ENCODE results near the gene ZC3H12C.
"Not testable (repeated sequence)": the region's sequence is repeated elsewhere in the genome, so short reads cannot be mapped to it uniquely, and the experiment has no call there.

The ZC3H12C gene

DNA sequence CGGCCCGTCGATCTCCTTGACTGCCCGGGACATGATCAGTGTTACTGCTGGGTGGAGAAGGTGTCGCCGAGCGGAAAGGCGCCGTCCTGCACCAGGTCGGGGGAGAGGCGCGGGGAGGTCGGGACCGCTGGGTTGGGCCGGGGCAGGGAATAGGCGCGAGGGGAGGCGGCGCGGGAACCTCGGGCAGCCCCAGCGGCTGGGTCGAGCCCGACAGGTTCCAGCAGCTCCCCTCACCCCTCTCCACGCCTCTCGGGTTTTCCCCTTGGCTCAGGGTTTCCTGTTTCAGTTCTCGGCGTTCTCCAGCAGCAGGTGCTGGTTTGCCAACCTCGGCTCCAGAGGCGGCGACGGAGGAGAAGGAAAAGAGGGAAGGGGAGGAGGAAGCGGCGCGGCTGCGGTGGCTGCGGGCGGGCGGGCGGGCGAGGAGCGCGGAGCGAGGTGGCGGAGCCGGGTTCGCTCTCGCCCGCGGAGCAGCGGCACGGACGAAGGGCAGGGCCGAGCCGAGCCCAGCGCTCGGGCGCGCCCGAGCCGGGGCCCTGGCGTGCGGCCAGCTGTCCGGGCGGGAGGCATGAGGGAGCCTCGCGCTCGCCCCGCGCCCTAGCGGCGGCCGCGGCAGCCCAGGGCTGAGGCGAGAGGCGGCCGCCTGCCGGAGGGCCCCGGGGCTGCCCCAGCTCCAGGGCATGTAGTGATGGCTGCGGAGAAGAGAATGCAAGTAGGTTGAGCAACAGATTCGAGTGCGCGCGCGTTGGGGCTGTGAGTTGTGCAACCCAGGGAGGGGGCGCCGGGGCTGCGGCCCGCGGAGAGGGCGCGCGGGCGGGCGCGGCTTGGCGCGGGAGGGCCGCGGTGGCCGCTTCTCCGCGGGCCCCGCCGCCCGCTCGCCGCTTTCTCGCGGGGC lies at the start of gene ZC3H12C:
TSS of gene ZC3H12C (plus strand) at position 878 of the 892 bp plus-strand sequence. CDS start 20 bp downstream, outside the sequence.
- DNase-seq = peak; percentile 59 to 70

DNA sequence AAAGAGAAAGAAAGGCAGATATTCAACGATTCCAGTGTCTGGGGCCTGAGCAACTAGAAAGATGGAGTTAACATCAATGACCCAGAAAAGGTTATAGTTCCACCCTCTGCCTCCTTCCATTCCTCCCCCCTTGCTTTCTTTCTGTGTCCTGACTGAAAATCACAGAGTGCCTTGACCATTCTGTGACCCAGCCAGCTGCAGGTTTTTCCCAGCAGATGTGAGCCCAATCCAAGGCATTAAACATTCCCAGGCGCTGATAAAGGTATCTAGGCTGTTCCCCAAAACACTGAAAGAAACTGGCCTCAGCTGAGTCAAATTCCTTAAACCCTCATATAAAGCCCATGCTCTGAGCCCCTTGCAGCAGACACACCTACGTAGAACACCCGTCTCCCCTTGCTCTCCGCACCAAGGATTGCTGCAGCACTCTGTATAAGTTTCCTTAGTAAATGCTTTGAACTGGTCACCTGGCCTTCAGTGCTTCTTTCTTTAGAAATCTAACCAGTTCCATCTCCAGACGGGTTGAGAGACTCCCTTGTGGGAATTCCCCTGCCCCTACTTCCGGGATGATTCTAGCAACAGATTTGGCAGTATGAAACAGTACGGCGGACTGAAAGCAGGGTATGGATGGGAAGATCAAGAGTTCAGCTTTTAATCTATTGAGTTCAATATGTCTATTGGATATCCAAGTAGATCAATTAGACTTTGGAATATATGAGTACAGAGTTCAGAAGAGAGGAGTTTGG lies 48.8 kb upstream of the ZC3H12C start:
- no peak for DNase-seq

DNA sequence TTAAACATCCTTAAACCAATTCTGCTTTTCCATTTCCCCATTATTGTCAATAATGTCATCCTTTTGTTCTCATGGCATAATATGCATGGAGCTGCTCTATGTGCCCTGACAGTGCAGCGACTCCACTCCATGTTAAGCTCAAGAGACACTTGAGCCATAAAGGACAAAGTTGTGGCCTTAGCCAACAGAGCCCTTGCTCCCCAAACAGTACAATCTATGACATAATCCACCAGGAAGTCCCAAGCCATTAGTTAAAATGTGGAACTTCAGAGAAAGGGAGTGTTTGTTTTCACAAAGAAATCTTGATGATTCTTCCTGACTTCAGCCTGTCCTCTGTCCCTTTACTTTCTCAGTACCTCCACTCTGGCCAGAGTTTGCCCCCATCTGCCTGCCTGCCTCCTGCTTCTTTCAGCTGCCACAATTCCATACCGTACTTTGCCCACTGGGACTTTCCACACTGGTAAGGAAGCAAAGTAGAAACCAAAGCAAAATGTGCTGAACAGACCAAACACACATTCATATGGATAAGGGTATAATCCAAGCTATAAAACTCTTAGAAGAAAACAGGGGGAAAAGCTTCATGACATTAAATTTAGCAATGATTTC lies 46.3 kb upstream of the ZC3H12C start:
- no peak for DNase-seq

DNA sequence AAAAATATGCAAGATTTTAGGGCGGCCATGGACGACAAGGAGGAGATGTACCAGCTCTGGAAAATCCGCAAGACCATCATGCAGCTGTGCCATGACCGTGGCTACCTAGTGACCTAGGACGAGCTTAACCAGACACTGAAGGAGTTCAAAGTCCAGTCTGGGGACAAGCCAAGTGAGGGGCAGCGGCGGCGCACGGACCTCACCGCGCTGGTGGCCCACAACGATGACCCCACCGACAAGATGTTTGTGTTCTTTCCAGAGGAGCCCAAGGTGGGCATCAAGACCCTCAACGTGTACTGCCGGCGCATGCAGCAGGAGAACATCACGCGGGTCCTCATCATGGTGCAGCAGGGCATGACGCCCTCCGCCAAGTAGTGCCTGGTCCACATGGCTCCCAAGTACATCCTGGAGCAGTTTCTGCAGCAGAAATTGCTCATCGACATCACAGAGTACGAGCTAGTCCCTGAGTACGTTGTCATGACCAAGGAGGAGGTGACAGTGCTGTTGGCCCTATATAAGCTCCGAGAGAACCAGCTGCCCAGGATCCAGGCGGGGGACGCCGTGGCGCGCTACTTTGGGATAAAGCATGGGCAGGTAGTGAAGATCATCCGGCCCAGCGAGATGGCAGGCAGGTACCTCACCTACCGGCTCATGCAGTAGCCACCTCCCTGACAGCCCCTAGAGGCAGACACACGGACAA lies 43.5 kb upstream of the ZC3H12C start:
- DNase-seq = no peak

DNA sequence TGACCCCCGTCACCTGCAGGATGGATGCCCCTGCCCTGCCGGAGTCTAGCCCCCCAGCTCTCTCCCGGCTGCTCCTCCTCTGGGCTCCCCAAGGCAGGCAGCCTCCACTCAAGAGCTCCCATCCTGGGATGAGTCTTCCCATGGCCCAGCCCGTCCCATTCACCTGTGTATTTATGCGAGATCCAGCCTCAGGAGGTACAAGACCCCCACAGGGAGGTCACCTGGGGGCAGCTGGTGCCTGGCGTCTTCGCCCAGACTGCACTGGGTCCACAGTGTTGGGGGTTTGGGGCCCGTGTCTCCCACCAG lies 43.0 kb upstream of the ZC3H12C start:
- no peak for DNase-seq

DNA sequence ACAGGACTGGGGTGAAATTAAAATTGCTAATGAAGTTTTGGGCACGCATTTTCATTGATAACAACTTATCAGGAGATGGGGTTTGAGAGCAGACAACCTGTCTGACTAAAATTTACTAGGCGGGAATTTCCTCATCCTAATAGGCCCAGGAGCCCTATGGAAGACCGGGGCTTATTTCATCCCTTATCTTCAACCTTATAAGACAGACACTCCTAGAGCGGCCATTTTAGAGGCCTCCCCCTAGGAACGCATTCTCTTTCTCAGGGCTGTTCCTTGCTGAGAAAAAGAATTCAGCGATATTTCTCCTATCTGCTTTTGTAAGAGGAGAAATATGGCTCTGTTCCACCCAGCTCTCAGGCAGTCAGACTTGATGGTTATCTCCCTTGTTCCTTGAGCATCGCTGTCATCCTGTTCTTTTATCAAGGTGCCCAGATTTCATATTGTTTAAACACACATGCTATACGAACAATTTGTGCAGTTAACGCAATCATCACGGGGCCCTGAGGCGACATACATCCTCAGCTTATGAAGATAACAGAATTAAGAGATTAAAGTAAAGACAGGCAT lies 39.3 kb upstream of the ZC3H12C start:
- DNase-seq = no peak

DNA sequence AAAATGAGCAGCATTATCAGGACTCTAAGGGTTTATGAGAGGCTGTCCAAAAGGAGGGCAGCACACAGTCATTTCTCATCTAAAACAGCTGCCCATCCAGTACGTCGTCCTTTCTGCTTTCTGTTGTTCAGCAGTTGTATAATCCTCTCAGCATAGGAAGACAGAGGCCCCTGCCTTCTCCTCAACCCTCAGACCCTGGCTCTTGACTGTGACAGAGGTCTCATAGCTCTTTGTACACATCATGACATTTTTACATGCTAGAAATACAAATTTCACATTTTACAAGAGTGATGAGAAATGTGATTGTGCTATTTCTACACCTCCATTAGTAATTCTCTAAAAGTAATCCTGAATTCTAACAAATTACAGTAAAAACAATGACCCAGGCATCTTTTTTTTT lies 36.2 kb upstream of the ZC3H12C start:
- no peak for DNase-seq

DNA sequence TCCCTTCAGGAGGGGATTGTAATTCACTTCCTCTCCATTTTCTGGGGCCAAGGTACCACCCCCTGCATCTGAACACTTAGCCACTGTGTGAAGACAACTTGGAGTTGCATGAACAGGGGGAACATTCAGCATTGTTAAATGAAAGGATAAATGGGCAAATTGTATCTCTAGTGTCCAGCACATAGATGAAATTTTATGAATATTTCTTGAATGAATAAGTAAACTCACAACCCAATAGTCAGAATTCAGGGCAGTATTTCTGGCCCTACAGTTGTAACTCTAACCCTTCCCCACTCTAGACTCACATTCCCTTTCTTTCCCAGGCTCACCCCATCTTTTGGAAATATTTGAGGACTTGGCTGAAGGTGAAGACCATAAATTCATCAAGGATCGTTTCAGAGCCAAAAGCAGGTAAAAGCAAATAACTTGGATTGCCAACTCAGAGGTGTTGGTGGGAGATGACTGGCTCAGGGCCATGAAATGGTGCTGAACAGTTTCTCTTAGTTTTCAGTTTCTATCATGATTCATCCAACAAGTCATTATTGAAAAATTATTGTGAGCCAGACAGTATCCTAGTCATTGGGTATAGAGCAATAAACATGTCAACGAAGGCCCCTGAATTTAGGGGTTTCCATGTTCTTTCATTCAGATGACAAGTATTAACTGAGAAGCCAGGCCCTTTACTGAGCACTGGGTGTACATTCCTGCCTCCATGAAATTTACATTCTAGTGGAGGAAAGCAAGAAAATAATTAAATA lies 33.3 kb upstream of the ZC3H12C start:
- DNase-seq = no peak

DNA sequence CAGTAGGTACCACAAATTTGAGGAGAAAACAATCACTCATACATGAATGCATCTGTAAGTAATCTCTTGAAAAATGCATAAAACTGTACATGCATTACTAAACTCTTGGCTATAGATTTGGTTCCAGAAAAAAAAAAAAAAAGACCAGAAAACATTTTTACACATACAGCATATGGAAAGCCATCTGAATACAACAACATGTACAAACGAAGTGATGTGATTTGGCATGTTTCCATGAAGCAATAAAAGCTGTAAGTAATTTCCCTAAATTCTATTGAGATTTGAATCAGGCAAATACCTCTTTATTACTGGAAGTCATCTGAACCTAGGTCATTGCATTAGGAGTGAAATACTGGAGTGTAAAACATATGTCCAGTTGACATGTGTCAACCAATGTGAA lies 31.9 kb upstream of the ZC3H12C start:
- no peak for DNase-seq

DNA sequence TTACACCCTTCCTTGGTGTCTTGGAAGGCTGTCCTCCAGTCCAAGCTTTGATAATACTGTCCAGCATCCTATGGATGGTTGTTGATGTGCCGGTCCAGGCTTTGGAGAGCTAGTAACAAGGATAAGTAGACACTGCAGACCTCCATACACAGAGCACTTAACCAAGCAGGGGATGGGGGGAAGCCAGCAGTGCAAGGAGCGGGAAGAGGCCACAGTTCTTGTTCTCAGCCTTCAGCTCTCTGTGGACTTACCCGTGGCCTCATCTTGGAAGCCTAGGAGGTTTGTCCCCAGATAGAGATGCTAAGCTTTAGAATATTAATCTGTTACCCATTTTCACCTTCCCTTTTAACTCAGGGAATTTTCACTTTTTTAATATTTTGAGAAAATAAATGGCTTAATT lies 30.9 kb upstream of the ZC3H12C start:
- DNase-seq = no peak

DNA sequence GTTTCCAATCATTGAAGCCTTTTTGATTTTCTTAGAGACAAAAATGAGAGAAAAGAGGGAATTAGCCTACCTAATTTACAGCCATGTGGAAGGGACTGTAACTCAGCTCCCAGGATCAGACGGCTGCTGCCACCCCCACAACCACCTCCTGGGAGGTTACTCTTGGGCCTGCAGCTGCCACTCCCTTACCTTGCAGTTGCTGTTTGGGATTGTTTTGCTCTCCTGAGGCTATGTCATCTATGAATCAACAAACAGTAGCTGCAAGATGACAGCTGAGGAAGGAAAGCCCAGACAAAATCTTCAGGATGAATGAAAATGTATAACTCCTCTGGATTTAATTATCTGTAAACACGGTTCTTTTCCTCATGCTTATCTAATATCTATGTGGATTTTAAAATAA lies 28.0 kb upstream of the ZC3H12C start:
- no peak for DNase-seq

DNA sequence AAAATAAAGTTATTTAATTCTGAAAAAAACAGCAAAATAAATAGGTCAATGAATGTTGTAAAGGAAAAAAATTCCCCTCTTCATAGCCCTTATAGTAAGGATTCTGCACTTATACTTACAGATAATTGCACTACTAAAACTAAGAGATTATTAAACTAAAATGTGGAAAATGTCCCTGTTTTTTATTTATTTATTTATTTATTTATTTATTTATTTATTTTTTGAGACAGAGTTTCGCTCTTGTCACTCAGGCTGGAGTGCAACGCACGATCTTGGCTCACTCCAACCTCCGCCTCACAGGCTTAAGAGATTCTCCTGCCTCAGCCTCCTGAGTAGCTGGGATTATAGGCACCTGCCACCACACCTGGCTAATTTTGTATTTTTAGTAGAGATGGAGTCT lies 25.2 kb upstream of the ZC3H12C start:
- DNase-seq = not testable (repeated sequence)

DNA sequence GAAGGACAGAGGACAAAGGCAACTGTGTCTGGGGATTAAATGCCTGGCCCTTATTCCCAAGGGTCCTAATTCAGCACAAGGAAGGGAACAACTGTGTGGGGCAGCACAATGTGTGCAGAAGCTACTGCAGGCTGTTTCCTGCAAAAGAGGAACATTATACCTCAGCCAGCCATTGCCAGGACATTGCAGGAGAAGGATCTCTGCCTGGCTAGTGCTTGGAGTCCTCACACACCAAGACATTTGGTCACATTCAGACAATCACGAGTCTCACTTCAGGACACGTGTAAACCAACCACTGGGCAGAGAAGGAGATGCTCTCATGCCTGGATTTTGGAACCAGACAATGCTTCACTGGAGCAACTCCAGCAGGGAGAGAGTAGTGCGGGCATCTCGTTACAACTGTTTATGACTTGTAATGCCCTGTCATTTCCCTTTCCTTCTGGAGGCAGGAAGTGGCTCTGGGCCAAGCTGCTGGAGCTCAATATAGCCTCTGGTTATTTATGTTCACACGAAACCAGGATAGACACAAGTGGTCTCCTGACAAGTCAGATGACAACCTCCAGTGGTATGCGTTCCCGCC lies 23.9 kb upstream of the ZC3H12C start:
- DNase-seq = no peak

DNA sequence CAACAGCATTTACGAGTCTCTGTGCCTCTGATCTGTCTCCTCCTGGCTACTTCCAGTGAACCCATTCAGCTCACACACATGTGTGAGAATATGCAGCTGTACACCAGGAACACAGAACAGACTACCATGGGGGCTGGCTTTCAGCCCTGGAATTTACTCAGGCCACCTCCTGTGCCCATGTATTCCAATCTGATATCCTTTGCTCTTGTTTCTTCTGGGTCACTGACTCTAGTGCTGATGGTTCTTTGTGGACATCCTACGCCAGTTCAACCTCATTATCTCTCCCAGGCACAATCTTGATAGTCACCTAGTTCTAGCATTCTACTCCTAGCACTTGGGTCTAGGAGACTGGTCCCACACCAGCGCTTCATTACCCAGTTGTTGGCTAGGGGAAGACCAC lies 23.0 kb upstream of the ZC3H12C start:
- no peak for DNase-seq

DNA sequence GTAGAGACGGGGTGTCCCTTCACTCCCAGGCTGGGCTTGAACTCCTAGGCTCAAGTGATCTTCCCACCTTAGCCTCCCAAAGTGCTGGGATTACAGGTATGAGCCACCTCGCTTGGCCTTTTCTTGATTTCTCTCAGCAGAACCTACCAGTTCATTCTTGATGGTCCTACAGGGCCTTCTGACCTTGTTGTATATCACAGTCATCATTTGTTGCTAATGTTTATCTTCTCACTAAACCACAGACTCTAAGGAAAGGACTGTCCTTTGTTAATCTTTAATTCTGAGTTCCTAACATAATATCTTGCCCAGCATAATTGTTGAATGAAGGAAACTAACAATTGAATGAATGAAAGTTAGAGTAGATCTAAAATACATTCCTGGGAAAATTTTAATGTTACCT lies 22.0 kb upstream of the ZC3H12C start:
- DNase-seq = no peak

DNA sequence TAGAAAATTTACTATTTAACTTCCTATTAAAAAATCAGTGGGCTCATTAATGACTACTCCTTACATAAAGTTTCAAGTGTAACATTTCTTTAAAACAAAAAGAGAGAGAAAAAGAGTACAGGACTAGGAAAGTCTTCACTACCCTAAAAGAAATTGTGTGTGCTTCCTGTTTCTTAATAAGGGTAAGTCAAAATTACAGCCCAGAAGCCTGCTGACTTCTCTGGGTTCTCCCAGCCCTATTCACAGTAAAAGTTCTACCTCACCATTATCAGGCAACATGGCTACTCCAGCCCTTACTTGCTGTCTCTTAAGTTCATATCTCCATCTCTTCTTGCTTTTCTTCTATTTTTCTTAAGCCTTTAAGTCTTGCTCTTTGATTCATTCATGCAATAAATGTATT lies 20.3 kb upstream of the ZC3H12C start:
- DNase-seq = no peak

DNA sequence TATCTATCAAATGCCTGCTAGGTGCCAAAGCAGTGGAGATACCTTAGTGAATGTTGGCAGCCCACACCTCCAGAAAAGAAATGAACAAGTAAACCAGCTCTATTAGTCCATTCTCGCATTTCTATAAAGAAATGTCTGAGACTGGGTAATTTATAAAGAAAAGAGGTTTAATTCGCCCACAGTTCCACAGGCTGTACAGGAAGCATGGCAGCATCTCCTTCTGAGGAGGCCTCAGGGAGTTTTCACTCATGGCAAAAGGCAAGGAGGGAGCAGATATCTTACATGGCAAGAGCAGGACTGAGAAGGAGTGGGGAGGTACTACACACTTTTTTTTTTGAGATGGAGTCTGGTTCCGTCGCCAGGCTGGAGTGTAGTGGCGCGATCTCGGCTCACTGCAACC lies 18.7 kb upstream of the ZC3H12C start:
- DNase-seq = no peak

DNA sequence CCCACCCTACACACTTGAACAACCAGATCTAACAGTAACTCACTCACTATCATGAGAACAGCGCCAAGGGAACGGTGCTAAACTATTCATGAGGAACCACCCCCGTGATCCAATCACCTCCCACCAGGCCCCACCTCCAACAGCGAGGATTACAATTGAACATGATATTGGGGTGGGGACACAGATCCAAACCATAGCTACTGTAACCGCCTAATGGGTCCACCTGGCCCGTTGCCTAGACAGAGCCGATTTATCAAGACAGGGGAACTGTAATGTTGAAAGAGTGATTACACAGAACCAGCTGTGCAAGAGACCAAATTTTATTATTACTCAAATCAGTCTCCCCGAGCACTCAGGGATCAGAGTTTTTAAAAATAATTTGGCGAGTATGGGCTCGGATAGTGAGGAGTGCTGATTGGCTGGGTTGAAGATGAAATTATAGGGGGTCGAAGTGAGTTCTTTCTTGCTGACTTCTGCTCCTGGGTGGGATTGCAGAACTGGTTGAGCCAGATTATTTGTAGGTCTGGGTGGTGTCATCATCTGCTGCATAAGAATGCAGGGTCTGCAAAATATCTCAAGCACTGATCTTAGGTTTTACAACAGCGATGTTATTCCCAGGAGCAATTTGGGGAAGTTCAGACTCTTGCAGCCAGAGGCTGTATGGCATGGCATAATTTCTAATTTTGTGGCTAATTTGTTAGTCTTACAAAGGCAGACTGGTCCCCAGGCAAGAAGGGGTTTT lies 17.9 kb upstream of the ZC3H12C start:
- DNase-seq = no peak

DNA sequence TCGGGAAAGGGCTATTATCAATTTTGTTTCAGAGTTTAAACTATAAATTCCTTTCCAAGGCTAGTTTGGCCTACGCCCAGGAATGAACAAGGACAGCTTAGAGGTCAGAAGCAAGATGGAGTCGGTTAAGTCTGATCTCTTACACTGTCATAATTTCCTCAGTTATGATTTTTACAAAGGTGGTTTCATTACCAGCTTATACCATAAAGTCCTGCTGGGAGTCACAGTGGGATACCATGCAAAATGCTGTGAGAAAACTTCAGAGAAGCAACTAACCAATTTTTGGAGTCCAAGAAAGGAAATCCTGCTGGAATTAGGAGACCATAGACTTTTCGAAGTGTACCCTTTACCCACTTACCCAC lies 17.4 kb upstream of the ZC3H12C start:
- DNase-seq = no peak

DNA sequence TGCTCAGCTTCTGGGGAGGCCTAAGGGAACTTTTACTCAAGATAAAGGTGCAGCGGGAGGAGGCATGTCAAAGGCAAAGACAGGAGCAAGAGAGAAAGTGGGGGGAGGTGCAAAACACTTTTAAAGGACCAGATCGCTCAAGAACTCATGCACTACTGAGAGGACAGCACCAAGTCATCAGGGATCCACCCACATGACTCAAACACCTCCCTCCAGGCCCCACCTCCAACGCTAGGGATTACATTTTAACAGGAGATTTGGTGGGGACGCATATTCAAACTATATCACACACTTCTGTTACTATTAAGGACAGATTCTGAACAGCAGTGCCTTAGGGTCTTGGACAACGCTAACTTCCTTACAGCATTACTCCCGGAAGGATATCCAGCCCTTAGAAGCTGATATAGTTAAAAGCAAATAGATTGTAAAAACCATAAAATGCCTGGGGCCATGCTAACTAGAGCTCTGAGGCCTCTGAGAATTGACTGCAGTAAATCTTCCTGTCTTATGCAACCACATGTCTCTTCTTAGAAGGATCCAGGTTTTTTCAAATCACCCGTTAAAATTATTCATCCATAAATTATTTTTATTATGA lies 16.7 kb upstream of the ZC3H12C start:
- DNase-seq = no peak

DNA sequence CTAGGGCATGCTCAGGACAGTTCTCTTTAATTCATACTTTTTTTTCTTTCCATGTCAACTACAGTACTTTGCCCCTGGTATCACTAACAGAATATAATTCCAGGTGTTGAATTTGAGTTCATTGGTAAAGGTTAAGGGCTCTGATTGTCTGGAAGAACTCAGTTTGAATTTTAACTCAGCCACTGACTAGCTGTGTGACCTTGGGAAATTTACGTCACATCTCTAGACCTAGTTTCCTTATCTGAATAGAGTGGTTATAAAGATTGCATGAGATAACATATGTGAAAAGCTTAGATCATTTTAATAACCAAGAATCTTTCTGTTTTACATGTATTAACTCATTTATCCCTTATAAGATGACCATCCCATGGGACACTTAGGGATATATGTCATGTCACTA lies 15.8 kb upstream of the ZC3H12C start:
- no peak for DNase-seq

Measured in activated CD4-positive, alpha-beta T cell treated with anti-CD3 and anti-CD28 coated beads, Interleukin-2, amount 50 U/mL, for 48 hours (primary cell).